22Rv1 (cell line): ENCODE data around the gene DNM1L.

ENCODE experiments used
- H3K27ac ChIP-seq: fragments of 450-650 bp; 2 replicates; pipeline ENCODE4 v1.5.1; 2017
- CTCF ChIP-seq: fragments of 450-650 bp; IDR thresholded peaks from 2 replicates; pipeline ENCODE4 v1.5.1; 2017; ENCODE audit warnings: mild to moderate bottlenecking
- ZFX ChIP-seq: fragments of 450-650 bp; IDR thresholded peaks from 2 replicates; pipeline ENCODE4 v1.6.1; 2017; ENCODE audit warnings: antibody characterized with exemption, borderline replicate concordance

The DNM1L gene

DNA sequence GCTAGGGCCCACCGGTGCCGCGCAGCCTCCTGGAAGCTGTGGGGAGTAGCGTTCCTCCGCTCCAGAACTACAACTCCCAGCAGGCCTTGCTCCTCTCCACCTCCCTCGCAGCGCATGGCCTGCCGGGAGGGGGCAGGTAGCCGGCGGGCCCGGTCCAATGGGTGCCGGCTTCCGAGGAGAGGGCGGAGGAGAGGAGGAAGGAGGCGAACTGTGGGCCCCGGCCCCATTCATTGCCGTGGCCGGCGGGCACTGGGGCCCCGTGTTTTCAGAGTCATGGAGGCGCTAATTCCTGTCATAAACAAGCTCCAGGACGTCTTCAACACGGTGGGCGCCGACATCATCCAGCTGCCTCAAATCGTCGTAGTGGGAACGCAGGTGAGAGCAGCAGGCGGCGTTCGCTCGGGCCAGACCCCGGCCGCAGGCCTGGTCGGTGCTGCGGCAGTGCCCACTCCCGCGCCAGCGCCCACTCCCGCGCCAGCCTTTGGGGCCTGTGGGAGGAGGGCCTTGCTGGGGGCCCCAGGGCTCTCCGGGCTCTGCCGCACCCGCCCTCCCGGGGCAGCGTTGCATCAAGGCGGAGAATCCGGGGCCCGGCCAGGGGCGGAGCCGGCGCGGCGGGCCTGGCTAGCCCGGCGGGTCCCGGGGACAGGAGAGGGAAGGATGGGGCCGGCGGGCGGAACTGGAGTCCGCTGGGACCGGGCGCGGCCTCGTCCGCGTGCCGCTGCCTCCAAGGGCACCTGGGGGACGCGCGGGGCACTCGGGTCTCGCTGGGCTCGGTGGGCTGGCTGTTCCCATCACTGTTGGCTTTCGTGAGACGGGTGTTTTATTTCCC, at the start of gene DNM1L:
Gene DNM1L (plus strand): TSS at position 211 of the 829 bp plus-strand sequence. CDS start 63 bp downstream, at position 274.
- peak within 1 kb of the TSS; percentile 91 for H3K27ac ChIP-seq
- TF ChIP-seq CTCF (0 out of 2 replicates have a peak, but pooled peaks have one; percentile 6), ZFX (0 out of 2 replicates have a peak, but pooled peaks have one; percentile 69)

GRCh38 chr12:32641287-32641901, 37.7 kb upstream of the DNM1L start:
- no peak for TF ChIP-seq ZFX
- no peak for TF ChIP-seq CTCF
- H3K27ac ChIP-seq, result no peak overlapping the region

- no peak overlapping the region for H3K27ac ChIP-seq
- TF ChIP-seq ZFX, result no peak
- TF ChIP-seq CTCF, result no peak
These were observed 34.7 kb upstream of the DNM1L start for GRCh38 chr12:32644431-32644830.

GRCh38 chr12:32647275-32647674, 31.8 kb upstream of the DNM1L start:
- no peak overlapping the region for H3K27ac ChIP-seq
- no peak for TF ChIP-seq CTCF
- TF ChIP-seq ZFX, result no peak

GRCh38 chr12:32650508-32650907, 28.6 kb upstream of the DNM1L start:
- TF ChIP-seq ZFX, result no peak
- no peak for TF ChIP-seq CTCF
- H3K27ac ChIP-seq, result no peak overlapping the region

GRCh38 chr12:32651151-32651955, 27.7 kb upstream of the DNM1L start:
- no peak overlapping the region for H3K27ac ChIP-seq
- TF ChIP-seq CTCF (no peak), ZFX (no peak)
